ENCODE data around the gene HCFC1. TPM values are rescaled to one million over a fixed set of nuclear protein-coding genes. Genes with fewer than 3 reads are reported as not detected.

Gene HCFC1
- total RNA-seq, 1 donor from 2014 or later: 61.2 TPM

GRCh38 chrX:153944800-153945150, 26.8 kb downstream of the HCFC1 start:
- Histone ChIP-seq H3K4me1 (ENCODE audit: insufficient read depth, low read length) (no peaks in the 10 kb centered on the region), H3K9ac (ENCODE audit: low read length) (no peak overlapping the region), H3K79me2 (ENCODE audit: insufficient read depth, low read length) (no peaks in the 10 kb centered on the region), H4K20me1 (ENCODE audit: insufficient read depth, low read length) (no peaks in the 10 kb centered on the region), H2AFZ (ENCODE audit: low read depth, low read length) (no peak overlapping the region), H3K36me3 (ENCODE audit: insufficient read depth, low read length) (no peaks in the 10 kb centered on the region), H3K27ac (ENCODE audit: low read depth, low read length) (no peak overlapping the region), H3K9me3 (ENCODE audit: insufficient read depth, low read depth, low read length) (no peaks in the 10 kb centered on the region), H3K27me3 (ENCODE audit: insufficient read depth, low read length) (no peaks in the 10 kb centered on the region), H3K4me3 (ENCODE audit: insufficient read depth, low read depth, low read length) (no peak overlapping the region), H3K4me2 (ENCODE audit: low read length) (no peak overlapping the region)
- H3K36me3 Mint-ChIP-seq (ENCODE audit: low read depth, unreplicated experiment): peaks cover 2% of the 10 kb centered on the region
- DNase-seq (ENCODE audit: low read depth): no peak
- no peak overlapping the region for H3K27ac Mint-ChIP-seq (ENCODE audit: unreplicated experiment)
- H3K9me3 Mint-ChIP-seq (ENCODE audit: unreplicated experiment): no peaks in the 10 kb centered on the region
- H3K27me3 Mint-ChIP-seq (ENCODE audit: low read depth, unreplicated experiment): no peaks in the 10 kb centered on the region
- H3K4me3 Mint-ChIP-seq (ENCODE audit: unreplicated experiment): no peak overlapping the region
- peaks cover 2% of the 10 kb centered on the region for H3K4me1 Mint-ChIP-seq (ENCODE audit: low read depth, unreplicated experiment)
- no peak for FAIRE-seq
- TF ChIP-seq EZH2 (IDR thresholded peaks at IDR 0.05; ENCODE audit: insufficient read depth, low read length): no peak
- TF ChIP-seq, protein P1, sequence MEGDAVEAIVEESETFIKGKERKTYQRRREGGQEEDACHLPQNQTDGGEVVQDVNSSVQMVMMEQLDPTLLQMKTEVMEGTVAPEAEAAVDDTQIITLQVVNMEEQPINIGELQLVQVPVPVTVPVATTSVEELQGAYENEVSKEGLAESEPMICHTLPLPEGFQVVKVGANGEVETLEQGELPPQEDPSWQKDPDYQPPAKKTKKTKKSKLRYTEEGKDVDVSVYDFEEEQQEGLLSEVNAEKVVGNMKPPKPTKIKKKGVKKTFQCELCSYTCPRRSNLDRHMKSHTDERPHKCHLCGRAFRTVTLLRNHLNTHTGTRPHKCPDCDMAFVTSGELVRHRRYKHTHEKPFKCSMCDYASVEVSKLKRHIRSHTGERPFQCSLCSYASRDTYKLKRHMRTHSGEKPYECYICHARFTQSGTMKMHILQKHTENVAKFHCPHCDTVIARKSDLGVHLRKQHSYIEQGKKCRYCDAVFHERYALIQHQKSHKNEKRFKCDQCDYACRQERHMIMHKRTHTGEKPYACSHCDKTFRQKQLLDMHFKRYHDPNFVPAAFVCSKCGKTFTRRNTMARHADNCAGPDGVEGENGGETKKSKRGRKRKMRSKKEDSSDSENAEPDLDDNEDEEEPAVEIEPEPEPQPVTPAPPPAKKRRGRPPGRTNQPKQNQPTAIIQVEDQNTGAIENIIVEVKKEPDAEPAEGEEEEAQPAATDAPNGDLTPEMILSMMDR (IDR thresholded peaks at IDR 0.05; ENCODE audit: insufficient read depth, low read depth, low read length): no peak

DNA sequence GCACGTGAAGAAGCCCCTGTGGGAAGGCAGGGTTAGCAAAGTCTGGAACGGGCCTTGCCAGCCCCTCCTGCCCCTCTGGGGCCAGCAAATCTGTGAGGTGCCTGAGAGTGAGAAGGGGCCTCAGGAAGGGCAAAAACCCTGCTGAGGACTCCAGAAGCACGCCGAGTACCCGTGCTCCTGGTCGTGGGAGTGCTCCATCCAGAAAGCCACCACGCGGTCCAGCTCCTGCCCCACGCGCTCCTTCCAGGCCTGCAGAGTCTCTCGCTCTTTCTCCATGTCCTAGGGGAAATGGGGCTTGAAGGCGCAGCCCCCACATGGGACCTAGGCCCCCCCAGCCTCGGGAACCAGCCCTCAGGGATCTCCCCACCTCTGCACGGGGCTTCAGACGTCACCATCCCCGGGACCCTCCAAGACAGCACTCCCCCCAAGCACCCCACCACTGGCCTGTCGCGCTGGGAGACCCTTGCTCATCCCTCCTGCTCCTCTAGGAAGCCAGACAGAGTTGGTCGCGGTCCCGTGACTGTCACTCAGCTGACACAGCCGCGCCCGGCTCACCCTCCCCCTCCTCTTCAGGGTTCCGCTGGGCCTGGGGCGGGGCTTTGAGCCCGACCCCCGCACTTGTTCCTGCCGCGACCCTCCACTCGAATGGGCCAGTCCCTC, 27.3 kb downstream of the HCFC1 start, which contains the start of gene RENBP:
Gene RENBP, minus strand, starts transcription at position 504 of the 660 bp plus-strand sequence. Its CDS starts 33 bp downstream, at position 471.
- H2AFZ ChIP-seq (ENCODE audit: low read depth, low read length): no peak within 1 kb of the TSS

More for the DNA sequence above, 27.3 kb downstream of the HCFC1 start, which contains the start of gene RENBP:
- Mint-ChIP-seq H3K27me3 (ENCODE audit: low read depth, unreplicated experiment) (no peaks in the 10 kb centered on the region), H3K4me3 (ENCODE audit: unreplicated experiment) (no peak within 1 kb of the TSS), H3K27ac (ENCODE audit: unreplicated experiment) (no peak within 1 kb of the TSS), H3K4me1 (ENCODE audit: low read depth, unreplicated experiment) (peaks cover 2% of the 10 kb centered on the region), H3K36me3 (ENCODE audit: low read depth, unreplicated experiment) (peaks cover 2% of the 10 kb centered on the region), H3K9me3 (ENCODE audit: unreplicated experiment) (no peaks in the 10 kb centered on the region)
- no peak for DNase-seq (ENCODE audit: low read depth)
- Histone ChIP-seq H3K79me2 (ENCODE audit: insufficient read depth, low read length) (no peaks in the 10 kb centered on the region), H3K4me1 (ENCODE audit: insufficient read depth, low read length) (no peaks in the 10 kb centered on the region), H3K4me2 (ENCODE audit: low read length) (no peak within 1 kb of the TSS), H3K9me3 (ENCODE audit: insufficient read depth, low read depth, low read length) (no peaks in the 10 kb centered on the region), H3K4me3 (ENCODE audit: insufficient read depth, low read depth, low read length) (no peak within 1 kb of the TSS), H3K9ac (ENCODE audit: low read length) (no peak within 1 kb of the TSS), H3K27me3 (ENCODE audit: insufficient read depth, low read length) (no peaks in the 10 kb centered on the region), H3K36me3 (ENCODE audit: insufficient read depth, low read length) (no peaks in the 10 kb centered on the region), H4K20me1 (ENCODE audit: insufficient read depth, low read length) (no peaks in the 10 kb centered on the region), H3K27ac (ENCODE audit: low read depth, low read length) (no peak within 1 kb of the TSS)
- TF ChIP-seq, protein P1 (IDR thresholded peaks at IDR 0.05; ENCODE audit: insufficient read depth, low read depth, low read length): no peak
- no peak for TF ChIP-seq EZH2 (IDR thresholded peaks at IDR 0.05; ENCODE audit: insufficient read depth, low read length)
- no peak for FAIRE-seq
